Fibroblast of villous mesenchyme (primary cell): ENCODE measurements around the gene ACVR1. TPM values are rescaled to one million over a fixed set of nuclear protein-coding genes. Genes with fewer than 3 reads are reported as not detected.

ENCODE experiments used
- DNase-seq: peaks from one replicate; pipeline ENCODE4 v3.0.0-alpha.2; 2010; ENCODE audit warnings: low read depth
- H3K4me3 ChIP-seq: 2 replicates; pipeline ENCODE4 v1.5.1; 2011; ENCODE audit warnings: low read depth, mild to moderate bottlenecking, low read length
- total RNA-seq: library from RNA; depleted of rRNA; stranded (reverse); fragments of >200 nt; gene quantifications from 2 replicates; pipeline ENCODE4 v1.2.3, GENCODE V29; 2012
- TF ChIP-seq, protein P1 (sequence below): IDR thresholded peaks from 2 replicates; pipeline ENCODE4 v1.5.1; 2012; ENCODE audit warnings: low read depth, mild to moderate bottlenecking, low read length; ENCODE audit not compliant: insufficient read depth

The ACVR1 gene
- total RNA-seq, 1 donor = 44.9 TPM

DNA sequence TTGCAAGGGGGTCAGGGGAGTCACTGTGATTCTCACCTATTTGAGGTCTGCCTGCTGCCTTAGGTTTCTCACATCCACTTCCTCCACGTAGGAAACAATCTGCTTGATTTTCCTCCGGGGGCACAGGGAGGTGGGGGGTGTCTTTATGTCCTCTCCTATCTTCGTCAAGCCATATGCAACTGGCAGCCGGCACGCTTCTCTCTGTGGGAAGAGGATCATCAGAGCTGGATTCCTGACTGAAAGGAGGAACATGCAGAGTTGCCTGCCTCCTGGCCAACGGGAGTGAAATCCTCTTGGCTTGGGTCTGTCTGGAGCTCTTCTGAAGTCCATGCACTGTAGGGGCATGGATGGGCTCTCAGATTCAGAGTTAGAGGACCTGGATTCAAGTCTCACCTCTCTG is 43.1 kb upstream of the ACVR1 start:
- DNase-seq = no peak
- TF ChIP-seq, protein P1, sequence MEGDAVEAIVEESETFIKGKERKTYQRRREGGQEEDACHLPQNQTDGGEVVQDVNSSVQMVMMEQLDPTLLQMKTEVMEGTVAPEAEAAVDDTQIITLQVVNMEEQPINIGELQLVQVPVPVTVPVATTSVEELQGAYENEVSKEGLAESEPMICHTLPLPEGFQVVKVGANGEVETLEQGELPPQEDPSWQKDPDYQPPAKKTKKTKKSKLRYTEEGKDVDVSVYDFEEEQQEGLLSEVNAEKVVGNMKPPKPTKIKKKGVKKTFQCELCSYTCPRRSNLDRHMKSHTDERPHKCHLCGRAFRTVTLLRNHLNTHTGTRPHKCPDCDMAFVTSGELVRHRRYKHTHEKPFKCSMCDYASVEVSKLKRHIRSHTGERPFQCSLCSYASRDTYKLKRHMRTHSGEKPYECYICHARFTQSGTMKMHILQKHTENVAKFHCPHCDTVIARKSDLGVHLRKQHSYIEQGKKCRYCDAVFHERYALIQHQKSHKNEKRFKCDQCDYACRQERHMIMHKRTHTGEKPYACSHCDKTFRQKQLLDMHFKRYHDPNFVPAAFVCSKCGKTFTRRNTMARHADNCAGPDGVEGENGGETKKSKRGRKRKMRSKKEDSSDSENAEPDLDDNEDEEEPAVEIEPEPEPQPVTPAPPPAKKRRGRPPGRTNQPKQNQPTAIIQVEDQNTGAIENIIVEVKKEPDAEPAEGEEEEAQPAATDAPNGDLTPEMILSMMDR = no peak
- no peak overlapping the region for H3K4me3 ChIP-seq

DNA sequence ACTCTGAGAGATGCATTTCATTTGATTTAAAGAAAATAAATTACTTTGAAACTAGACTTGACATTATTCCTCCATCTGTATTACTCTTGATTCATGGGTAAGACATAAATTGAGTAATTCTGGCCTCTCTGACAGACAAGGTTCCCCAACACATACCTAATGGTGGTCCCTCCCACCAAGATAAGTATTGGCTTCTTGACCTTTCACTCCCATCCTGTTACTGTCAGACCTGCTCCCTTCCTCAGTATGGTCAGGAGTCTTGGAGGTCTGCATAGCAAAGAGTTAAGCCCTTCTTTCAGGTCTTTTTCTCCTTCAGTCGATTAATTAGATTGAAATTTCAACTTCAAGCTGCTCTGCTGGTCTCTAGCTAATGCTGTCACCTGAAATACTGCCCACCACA is 42.2 kb upstream of the ACVR1 start:
- TF ChIP-seq, protein P1 = no peak
- H3K4me3 ChIP-seq = no peak overlapping the region
- DNase-seq = no peak

DNA sequence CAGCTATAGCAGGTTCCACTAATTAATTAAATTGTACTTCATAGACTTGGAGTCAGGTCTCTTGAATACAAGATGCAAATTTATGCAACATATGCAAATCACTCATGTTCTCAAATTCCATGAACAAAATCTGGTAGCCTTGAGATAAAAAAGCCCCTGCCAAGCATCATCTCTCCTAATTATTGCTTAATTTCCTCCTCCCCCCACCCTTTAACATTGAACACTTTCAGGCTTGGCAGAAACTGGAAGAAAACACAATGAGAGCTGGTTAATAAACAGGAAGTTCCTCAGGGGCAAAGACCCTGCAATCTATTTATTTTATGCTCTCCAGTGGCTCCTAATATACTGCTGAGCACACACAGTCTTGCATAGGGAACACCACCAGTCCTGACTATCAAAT is 35.6 kb upstream of the ACVR1 start:
- no peak overlapping the region for H3K4me3 ChIP-seq
- no peak for DNase-seq
- TF ChIP-seq, protein P1 = no peak

DNA sequence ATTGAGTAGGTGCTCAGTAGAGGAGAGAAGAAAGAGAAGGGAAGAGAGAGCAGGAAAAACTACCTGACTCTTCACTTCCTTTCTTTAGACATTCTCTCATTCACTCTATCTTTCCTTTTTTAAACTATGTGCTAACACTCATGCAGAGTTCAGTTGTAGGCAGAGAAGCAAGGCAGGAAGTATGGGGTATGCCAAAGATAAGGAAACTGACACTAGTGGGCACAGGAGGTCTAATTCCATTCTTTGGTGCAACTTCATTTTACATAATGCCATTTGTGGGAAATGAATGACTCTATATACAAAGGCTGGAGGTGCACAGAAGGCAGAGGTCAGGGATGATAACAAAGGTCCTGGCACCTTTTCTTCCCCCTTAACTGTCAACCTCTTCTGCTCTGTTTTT is 35.1 kb upstream of the ACVR1 start:
- no peak for DNase-seq
- H3K4me3 ChIP-seq = no peak overlapping the region
- TF ChIP-seq, protein P1 = no peak

DNA sequence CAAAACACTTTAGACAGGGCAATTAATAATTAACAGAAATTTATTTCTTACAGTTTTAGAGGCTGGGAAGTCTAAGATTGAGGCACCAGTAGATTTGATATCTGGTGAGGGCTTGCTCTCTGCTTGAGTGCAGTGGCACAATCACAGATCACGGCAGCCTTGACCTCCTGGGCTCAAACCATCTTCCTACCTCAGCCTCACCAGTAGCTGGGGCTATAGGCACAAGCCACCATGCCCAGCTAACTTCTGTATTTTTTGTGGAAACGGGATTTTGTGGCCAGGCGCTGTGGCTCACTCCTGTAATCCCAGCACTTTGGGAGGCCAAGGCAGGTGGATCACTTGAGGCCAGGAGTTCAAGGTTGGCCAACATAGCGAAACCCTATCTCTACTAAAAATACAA is 29.0 kb upstream of the ACVR1 start:
- TF ChIP-seq, protein P1 = no peak
- H3K4me3 ChIP-seq = no peak overlapping the region
- no peak for DNase-seq

DNA sequence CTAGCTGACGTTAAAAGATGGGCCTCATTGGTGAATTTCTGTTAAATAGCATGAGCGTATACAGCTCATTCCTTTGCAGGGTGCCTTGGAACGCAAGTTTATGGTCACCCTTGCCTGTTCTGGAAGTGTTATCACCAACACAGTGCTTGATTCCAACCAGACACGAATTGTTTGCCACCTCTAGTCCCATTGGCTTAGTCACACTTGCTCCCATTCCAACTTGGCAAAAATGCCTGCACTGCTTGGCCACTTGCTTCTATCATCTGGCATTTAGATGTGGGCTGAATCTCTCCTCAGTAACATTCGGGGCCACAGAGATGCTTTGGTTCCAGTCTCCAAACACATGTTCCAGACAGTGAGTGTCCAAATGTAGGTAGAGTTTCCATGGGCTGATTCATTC is 27.5 kb upstream of the ACVR1 start:
- TF ChIP-seq, protein P1 = no peak
- no peak for DNase-seq

DNA sequence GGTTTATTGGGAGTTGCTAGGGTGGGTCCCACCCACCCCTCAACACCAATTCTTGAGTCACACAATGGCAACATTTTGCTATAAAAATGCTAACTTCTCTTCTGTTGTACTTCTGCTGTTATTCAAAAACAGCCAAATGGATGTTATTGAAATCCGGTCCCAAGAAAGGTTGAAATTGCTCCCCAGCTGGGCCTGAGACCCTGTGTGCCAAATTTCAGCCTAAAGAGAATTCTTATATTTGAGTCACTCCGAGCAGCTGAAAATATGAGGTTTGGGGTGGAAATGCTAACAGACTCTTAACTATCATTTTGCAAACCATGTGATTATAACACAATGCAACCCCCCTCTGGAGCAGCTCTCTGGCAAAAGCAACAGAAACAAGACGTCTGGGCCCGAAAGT is 27.0 kb upstream of the ACVR1 start:
- TF ChIP-seq, protein P1 = no peak
- no peak for DNase-seq
- H3K4me3 ChIP-seq = no peak overlapping the region

More for the DNA sequence above, 27.5 kb upstream of the ACVR1 start:
- H3K4me3 ChIP-seq = no peak overlapping the region
